Measurements from ENCODE around the gene TUBA1C.
"Not testable (repeated sequence)": the region's sequence is repeated elsewhere in the genome, so short reads cannot be mapped to it uniquely, and the experiment has no call there.

Gene TUBA1C

GRCh38 chr12:49264873-49265792 lies at the start of gene TUBA1C:
TUBA1C (plus strand) TSS chr12:49265082; CDS start chr12:49265182, 100 bp downstream.
- peak; percentile 78 for DNase-seq

- no peak for DNase-seq
These were observed 45.4 kb upstream of the TUBA1C start for GRCh38 chr12:49219417-49220026.

GRCh38 chr12:49220972-49221371 lies 43.9 kb upstream of the TUBA1C start:
- DNase-seq = no peak

DNA sequence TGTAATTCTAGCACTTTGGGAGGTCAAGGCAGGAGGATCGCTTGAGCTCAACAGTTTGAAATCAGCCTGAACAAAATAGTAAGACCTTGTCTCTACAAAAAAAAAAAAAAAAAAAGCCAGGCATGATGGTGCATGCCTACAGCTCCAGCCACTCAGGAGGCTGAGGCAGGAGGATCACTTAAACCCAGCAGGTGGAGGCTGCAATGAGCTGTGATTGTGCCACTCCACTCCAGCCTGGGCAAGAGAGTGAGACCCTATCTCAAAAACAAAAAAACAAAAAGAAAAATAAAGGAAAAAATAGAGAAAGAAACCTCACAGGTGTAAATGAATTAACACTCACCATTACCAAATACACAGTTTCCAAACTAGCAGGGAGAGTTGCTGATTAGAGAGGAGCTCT lies 41.8 kb upstream of the TUBA1C start:
- no peak for DNase-seq

GRCh38 chr12:49223590-49224369 lies 41.1 kb upstream of the TUBA1C start:
- DNase-seq = no peak

- no peak for DNase-seq
These were observed 39.2 kb upstream of the TUBA1C start for GRCh38 chr12:49225576-49226166.

DNA sequence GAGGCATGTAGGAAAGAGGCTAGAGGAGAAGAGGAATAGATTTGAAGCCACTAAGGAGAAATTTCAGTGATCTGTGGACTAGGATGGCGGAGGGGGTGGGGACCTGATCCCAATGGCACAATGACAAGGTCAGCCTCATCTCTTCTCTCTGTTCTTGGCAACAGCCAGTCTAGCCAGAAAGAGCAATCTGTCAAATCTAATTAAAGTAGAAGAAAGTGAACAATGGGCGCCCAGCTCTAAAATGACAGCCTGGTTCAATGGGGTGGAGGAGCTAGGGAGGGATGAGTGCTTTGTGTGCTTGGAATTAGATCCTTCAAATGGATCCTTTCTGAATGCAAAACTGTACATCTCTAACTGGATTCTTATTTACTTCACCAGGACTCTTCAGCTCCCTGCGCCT lies 37.2 kb upstream of the TUBA1C start:
- DNase-seq = no peak

- DNase-seq = no peak
These were observed 36.2 kb upstream of the TUBA1C start for GRCh38 chr12:49228653-49229052.

DNA sequence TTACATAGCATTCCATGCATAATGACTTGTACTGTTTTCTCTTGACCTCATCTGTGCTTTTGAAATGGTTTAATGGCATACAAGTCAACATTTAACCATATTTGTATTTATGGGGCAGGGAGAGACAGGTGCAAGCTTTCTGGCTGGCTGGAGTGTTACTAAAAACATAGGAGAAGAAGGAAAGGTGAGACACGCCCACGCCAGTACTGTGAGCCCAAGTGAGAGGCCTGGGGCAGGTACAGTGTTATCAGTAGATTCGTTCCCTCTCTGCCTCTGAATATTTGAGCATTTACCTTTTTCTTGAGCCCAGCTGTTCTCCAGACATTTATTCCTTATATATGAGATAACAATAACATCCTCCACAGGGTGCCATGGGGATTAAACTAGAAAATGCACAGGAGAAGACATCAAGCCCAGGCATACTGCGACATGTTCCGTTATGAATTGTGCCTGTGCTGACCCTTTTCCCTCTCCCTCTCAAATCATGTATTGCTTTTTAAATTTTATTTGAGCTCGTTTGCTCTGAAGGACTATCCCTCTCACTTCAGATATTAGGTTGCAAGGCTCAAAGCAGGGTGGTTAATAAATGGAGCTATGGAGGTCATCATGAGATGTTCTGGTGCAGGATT lies 34.6 kb upstream of the TUBA1C start:
- no peak for DNase-seq

DNA sequence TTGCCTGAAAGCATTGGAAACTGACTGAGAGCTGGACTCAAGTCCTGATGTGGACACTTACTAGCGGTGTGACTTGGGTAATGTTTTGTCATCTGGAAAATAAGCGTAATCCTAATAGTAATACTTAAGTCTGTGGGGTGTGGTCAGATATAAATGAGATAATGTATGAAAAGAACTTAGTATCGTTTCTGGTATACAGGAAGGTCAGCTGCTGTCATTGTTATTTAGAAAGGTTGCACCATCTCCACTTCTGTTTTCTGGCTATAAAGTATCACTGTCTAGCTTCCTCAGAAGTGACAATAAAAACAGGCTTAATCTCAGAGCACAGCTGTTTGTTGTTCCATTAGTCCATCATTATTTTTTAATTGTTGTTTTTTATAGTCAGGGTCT lies 34.1 kb upstream of the TUBA1C start:
- no peak for DNase-seq

- DNase-seq = no peak
These were observed 32.8 kb upstream of the TUBA1C start for GRCh38 chr12:49231878-49232655.

- DNase-seq = no peak
These were observed 31.7 kb upstream of the TUBA1C start for GRCh38 chr12:49232940-49233841.

DNA sequence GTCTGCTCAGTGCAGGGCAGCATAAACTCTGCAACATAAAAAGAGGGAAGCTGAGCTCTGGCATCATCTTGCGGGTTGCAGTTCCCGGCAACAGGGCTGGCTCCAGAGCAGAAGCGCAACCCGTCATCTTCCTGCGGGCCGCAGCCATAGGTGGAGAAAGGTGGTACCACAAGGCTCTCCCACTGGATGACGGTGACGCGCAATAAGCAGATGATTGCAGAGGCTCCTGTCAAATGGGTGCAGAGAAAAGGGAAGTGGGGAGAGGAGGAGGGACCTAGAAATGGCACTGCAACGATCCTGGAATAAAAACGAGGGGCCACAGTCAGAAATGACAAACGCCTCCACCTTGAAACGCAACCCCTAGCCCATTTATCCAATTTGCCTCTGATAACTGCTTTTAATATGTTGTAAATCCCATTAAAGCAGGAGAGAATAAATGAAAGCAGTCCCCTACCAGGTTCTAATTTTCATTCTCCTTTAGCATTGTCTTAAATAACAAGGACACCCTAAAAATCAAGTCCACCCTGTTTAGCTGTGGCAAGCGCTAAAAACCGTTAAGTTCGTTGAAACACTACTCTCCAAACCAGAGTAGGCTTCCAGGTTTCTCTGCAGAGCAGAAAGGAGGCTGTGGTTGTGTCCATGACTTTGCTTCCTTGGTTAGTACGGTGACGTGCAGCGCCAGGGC lies 30.9 kb upstream of the TUBA1C start:
- DNase-seq = no peak

- DNase-seq = no peak
These were observed 28.5 kb upstream of the TUBA1C start for GRCh38 chr12:49236423-49236822.

GRCh38 chr12:49243631-49244030 lies 21.3 kb upstream of the TUBA1C start:
- no peak for DNase-seq

GRCh38 chr12:49244176-49244575 lies 20.7 kb upstream of the TUBA1C start:
- no peak for DNase-seq

GRCh38 chr12:49251357-49251756 lies 13.5 kb upstream of the TUBA1C start:
- no peak for DNase-seq

DNA sequence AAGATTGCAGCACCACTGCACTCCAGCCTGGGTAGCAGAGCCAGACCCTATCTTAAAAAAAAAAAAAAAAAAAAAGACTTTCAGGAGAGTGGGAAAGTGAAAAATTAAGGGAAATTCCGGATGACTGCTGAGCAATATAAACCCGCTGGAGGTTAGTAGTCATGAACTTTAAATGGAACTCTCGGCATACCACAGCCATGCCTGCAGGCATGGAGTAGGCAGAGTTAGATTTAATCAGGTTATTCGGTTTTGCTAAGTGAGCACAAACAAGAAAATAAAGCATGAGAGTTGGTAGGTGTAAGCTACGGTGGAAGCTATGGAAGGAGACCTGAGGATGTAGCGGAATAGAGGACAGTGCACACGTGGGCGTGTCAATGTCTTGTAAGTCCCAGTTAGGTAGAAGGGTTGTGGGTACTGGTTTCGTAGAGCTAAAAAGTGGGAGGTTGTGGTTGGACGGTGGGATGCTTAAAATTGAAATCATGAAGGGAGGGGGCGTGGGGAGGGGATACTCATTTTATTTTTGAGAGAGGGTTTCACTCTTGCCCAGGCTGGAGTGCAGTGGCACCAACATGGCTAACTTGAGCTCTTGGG lies 11.8 kb upstream of the TUBA1C start:
- no peak for DNase-seq

DNA sequence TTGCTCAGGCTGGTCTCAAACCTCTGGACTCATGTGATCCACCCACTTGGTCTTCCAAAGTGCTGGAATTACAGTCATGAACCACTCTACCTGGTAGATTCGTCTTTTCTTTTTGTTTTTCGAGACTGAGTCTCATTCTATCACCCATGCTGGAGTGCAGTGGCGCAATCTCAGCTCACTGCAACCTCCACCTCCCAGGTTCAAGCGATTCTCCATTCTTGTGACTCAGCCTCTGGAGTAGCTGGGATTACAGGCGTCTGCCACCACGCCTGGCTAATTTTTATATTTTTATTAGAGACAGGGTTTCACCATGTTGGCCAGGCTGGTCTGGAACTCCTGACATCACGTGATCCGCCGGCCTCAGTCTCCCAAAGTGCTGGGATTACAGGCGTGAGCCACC lies 9.4 kb upstream of the TUBA1C start:
- DNase-seq = not testable (repeated sequence)

Measured in amniotic stem cell (primary cell).